ENCODE data around the gene MYO5A.

DNA sequence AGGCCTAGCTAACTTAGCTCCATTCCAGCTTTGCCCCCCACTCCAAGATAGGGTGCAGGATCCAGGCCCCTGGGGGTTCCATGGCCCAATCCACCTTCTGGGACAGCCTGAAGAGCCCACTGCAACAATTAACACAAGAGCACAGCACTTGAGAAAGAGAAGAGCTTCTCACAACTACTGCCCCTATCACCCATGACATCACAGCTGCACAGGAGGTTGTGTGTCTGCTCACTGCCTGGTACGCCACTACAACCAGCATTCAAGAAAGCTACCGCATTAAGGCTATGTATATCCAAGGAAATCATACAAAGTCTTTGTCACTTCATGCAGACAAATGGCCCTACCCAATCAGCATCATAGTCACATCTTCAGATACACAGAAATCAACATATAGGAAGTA lies 62.0 kb downstream of the MYO5A start:
- TF ChIP-seq, protein P1, sequence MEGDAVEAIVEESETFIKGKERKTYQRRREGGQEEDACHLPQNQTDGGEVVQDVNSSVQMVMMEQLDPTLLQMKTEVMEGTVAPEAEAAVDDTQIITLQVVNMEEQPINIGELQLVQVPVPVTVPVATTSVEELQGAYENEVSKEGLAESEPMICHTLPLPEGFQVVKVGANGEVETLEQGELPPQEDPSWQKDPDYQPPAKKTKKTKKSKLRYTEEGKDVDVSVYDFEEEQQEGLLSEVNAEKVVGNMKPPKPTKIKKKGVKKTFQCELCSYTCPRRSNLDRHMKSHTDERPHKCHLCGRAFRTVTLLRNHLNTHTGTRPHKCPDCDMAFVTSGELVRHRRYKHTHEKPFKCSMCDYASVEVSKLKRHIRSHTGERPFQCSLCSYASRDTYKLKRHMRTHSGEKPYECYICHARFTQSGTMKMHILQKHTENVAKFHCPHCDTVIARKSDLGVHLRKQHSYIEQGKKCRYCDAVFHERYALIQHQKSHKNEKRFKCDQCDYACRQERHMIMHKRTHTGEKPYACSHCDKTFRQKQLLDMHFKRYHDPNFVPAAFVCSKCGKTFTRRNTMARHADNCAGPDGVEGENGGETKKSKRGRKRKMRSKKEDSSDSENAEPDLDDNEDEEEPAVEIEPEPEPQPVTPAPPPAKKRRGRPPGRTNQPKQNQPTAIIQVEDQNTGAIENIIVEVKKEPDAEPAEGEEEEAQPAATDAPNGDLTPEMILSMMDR (IDR thresholded peaks at IDR 0.05) = no peak
- TF ChIP-seq POLR2A (IDR thresholded peaks at IDR 0.05) = no peak
